HL-60/S4 (cell line): ENCODE results near the gene SRGAP3.

Experiments used
- in situ Hi-C: fragments of 300-500 bp; cut with MboI; formaldehyde crosslinking; loops from 2 replicates; pipeline ENCODE4 v1.14.3; 2022; ENCODE audit warnings: low sequenced_read_pairs

Gene SRGAP3

DNA sequence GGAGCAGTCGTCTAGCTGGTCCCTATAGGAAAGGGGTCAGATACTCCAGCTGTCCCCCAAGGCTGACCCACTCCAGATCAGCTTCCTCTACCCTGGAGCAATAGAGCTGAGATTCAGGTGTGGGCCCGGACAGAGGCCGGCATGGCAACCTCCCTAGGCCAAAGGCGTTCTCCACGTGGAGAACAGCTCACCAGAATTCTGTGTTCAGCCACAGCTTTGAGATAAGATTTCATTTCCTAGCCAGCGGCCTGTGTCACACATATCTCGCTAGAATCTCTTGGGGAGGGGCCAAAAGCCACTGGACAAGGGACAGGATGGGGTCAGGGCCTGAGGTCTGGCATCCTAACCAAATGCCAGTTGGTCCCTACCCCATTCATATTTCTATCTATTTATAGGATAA, 20.1 kb downstream of the SRGAP3 start:
- in situ Hi-C loops: no loop called here

DNA sequence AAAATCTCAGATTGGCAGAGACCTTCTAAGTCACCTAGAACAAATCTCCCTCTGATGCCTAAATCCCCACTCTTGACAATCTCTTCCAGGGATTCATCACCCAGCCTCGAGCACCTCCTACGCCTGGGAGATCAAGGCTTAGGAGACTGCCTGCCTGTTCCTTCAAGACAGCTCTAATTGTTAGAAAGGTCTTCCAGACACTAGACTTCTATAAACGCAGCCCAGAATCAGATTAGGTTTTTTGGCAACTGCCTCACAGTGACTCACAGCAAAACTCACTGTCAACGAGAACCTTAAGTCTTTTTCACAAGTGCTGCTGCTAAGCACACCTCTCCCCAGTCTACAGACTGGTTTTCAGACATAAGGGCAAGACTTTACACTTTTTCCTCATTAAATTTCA, 23.1 kb downstream of the SRGAP3 start:
- in situ Hi-C loops: no loop called here

DNA sequence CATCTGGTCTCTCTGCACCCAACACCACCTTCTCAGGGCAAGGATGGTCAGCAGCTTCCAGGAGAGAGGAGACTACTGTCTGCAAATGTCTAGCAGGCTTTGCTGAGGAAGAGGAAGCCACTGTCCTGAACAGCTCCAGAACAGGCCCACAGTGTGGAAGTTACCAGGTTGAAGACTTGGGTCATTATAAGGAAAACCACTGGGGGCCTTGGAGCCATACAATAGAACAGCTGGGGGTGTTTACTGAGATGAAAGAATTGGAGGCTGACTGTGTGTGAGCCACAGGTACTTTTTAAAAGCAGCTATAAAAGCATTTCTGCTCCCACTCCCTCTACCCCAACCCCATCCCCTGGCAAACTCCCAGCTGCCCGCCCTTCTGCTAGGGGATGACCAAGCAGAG, 24.2 kb downstream of the SRGAP3 start:
- in situ Hi-C loops: no loop called here

DNA sequence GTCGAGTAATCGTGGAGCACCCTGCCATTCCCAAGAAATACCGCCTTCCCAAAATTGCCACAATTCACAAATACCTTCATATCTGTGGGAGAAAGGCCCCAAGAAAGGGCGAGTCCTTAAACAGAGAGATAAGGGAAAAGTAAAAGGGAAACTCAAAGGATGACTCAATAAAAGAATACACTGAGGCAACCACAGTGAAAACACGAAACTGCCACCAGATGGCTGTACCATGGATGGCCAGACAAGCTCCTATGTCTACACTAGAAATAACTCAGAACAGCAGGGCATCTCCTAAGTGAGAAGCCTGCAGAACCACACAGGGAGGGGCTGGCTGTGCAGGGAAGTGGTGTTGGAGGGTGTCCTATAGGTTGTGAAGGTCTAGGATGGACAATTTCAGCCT, 25.0 kb downstream of the SRGAP3 start:
- in situ Hi-C loops: no loop called here

DNA sequence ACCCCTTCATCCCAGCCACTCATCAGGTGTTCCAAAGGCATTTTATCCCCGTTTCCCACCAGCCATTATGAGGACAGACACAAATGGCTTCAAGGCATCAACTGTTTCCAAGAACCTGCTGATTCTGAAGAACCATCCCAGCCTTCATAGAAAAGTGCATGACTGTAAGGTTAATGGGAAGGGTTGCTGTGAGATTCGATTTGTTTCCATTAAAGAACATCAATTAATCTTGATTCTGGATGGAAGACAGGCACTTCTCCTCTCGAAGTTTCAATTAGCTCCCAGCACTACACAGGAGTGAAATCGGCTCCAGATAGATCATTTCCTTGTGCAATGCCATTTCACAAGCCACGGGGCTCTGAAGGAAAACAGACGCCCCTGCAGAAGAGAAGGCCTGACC, 25.8 kb downstream of the SRGAP3 start:
- in situ Hi-C loops: no loop called here

DNA sequence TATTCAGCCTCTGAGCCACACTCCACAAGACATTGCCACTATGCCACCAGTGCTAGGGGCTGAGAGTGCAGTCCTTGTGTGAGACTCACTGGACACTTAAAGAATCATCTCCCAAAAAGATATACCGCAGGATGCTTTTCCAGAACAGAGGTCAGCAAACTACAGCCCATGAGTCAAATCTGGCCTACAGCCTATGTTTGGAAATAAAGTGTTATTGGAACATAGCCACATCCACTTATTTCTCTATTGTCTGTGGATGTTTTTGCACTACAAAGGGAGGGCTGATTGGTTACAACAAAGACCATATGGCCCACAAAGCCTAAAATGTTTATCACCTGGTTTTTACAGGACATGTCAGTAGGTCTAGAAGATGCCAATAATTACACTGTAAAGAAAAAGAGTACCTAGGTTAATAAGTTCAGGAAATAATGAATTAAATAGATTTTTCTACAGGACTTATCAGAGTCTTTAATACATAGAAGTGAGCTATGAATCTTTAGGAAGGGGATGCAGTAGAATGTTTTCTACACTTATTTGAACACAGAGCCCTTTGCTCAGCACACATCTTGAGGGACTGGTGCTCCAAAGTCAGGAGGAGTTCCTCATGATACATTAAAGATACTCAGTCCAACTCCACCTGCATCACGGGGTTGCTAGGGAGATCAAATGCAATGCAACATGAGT, 26.3 kb downstream of the SRGAP3 start:
- in situ Hi-C loops: no loop called here

DNA sequence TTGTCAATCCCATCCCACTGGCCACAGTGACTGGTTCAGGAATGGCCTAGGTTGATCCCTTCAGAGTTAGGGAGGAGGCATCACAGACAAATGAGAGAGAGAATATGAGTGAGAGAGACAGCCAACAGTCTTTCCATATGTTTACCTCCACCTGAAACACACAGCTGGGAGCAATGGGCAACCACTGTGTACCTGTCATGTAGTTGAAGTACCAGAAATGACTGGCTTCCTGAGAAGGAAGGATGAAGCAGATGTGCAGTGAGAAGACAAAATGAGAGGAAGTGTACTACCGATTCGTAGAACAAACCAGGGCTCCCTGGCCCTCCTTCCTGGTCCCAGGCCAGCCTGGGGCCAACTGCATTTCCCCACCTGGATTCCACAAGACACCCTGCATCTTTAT, 27.4 kb downstream of the SRGAP3 start:
- in situ Hi-C loops: no loop called here

DNA sequence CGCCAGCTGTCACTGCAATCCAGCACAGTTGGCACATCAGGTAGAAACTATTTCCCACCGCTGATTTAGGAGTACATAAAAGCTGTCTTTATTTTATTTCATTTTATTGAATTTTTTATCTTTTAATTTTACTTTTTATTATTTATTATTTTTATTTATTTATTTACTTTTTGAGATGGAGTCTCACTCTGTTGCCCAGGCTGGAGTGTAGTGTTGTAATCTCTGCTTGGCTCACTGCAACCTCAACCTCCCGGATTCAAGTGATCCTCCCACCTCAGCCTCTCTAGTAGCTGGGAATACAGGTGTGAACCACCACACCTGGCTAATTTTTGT, 31.0 kb downstream of the SRGAP3 start:
- in situ Hi-C loops: no loop called here

DNA sequence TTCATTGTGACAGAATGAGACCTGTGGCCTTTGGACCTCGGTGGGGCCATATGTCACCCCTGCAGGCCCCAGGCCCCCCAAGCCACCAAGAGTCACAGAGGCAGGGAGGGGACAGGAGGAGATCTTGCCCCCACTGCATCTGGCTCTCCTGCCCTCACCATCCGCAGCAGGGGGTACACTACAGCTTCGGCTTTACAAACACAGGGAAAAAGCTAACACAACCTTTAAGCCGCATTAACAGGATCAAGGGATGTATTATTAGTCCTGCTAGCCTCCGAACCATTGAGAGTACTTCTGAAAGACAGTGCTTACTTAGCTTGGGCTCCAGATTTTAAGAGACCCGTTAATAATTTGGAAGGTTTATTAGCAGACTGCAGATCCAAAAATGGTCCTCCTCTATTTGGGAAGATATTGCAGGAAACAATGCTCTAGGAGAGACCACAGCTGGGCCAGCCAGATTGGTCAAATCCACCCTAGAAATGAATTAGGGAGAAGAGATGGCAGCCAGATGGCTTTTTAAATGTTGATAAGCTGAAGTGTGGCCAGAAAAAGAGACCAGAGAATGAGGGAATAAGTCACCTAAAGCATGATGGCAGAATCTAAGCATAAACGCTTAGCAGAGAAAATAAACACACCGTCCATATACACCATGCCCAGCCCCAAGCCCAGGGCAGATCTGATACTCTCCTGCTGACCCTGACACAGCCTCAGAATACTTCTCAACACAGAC, 31.5 kb downstream of the SRGAP3 start:
- in situ Hi-C loops: no loop called here

DNA sequence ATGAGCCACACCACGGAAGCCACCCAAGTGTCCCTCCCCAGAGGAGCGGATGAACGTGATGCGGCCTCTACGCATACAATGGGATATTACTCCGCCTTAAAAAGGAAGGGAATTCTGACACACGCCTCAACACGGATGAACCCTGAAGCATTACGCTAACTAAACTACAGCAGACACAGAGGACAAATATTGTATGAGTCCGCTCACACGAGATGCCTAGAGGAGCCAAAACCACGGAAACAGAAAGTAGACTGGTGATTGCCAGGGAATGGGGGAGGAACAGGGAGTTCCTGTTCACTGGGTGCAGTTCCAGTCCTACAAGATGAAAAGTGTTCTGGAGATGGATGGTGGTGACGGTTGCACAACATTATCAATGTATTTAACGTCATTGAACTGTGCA, 32.7 kb downstream of the SRGAP3 start:
- in situ Hi-C loops: no loop called here

DNA sequence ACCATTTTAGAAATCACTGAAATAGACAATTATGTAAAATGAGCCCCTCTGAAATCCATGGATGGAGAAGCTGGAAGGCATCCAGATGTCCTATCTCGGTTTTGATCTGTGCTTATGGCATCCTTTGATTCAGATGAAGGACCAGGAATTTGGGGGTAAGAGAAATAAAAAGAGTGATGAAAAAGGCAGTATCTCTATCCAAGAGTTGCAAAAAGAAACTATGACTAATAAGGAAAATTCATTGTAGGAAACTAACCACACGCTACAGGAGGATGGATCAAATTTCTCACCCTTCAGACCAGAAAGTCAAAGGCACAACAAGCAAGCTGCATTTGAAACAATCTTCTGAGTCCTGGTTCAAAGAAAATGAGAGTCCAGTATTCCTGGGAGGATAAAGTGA, 34.8 kb downstream of the SRGAP3 start:
- in situ Hi-C loops: no loop called here

DNA sequence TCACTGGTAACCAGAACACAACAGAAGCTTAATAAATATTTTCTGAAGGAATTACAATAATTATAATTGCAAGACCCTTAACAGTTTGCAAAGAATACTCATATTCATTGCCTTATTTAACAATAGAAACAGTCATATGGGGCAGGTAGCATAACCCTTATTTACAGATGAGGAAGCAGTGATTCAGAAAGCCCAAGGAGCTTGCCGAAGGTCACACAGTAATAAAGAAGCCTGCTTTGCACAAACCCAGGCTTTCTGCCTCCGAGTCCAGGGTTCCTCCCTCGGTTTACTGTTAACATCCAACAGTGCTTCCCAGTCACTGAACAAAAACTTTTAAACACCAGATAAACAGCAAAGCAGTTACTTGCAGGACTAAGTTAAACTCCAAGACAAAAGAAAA, 35.3 kb downstream of the SRGAP3 start:
- in situ Hi-C loops: no loop called here

DNA sequence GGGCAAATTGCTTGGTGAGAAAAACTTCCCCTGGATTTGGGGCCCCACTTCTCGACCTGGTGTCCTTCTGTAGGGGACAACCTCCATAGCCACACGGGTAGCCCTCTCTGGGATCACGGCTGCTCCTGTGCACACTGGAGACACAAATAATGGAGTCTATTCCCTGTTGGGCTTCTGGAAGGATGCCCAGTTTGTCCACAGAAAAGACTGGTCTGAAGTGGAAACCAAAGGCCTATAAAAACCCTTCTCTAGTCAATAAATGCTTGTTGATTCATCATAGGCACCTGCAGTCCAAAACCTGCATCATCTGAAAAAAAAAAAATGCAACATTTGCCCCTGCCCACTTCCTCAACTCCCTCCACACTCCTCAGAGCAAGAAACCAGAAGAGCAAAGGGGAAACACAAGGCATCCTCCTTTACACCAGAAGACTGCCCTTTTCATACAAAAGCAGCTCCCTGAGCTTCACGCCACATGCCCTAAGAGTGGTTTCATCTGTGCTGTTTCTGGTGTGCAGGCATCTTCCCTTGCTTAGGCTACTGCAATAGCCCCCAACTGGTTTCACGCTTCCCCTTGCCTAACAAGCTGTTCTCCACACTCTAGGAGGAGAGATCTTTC, 36.3 kb downstream of the SRGAP3 start:
- in situ Hi-C loops: no loop called here

DNA sequence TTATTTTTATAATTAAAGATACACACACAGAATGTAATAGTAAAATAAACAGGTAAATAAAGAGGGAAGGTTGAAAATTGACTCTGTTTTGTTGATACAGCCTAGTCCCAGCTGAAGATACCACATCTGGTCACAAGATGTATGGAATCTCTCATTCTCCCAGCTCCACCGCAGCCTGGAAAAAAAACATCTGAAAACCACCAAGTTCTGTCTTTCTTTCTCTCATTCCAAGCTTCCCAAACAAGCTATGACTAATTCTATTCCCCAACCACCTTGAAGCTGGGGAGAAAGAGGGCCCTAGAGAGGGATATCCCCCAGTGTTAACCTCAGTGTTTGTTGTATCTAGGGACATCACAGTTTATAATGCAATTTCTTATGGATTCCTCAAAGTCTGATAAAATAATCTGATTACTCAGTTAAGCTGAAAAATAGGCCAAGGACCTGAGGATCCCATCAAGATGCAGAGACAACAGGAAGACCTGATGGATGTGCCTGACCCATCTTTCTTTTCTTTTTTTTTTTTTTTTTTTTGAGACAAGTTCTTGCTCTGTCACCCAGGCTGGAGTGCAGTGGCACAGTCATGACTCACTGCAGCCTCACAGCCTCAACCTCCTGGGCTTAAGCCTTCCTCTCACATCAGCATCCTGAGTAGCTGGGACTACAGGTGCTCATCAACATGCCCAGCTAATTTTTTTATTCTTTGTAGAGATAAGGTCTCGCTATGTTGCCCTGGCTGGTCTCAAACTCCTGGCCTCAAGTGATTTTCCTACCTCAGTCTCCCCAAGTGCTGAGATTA, 38.1 kb downstream of the SRGAP3 start:
- in situ Hi-C loops: no loop called here

DNA sequence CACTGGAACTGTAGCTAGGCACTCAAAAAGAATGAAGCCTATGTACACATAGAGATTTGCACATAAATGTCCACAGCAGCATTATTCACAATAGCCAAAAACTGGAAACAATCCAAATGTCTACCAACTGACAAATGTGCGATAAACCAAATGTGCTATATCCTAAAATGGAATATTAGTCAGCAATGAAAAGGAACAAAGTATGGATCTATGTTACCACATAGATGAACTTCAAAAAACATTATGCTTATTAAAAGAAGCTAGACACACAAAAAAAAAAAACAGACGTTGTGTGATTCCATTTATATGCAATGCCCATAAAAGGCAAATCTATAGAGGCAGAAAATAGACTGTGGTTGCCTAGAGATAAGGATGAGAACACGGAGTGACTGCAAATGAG, 39.7 kb downstream of the SRGAP3 start:
- in situ Hi-C loops: no loop called here

DNA sequence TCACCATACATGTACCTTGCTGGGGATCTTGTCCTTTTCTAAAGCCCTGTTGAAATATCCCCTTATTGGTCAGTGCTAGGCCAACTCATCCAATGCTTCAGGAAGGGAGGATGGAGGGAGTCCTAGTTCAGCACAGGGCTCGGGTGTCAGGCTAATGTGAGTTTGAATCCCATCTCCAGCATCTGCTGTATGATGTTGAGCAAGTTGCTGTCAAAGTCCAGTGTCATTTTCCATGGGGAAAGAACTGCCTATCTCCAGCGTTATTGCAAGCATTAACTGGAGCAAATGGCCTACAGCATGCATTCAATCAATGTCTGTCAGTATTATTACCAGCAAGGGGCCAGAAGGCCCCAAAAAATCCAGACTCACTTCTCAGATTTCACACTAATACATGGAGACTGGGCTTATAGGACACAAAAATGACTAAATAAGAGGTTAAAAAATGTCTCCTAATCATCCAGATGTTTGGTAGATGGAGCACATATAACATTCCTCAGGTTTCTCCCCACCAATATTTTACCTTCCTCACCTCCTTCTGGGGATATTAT, 40.8 kb downstream of the SRGAP3 start:
- in situ Hi-C loops: no loop called here

DNA sequence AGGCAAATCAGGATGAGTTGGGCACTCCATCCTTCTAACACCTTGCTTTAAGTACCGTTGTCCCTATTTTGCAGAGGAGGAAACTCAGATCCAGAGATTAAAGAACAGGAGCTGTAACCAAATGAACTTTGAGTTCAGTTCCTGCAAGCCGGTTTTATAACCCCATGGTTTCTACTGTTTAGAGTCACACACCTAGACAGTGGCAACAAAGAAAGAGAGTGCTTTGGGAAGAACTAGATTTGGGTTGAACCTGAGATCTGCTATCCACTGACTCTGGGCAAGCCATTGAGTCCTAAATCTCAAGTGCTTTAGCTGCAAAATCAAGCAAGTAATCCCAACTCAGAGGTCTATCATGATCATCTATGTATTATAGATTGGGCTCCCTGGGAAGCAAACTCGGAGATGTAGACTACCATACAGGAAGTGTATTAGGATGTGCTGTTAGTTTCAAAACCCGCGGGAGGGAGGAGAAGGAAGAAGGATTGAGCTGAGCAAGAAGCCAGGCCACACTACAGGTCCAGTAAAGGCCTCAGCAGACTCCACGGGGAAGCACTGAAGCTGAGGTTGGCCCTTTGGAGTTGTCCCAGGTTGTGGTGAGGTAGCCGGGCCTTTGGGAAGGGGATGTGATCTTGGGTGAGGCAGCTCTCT, 42.2 kb downstream of the SRGAP3 start:
- in situ Hi-C loops: no loop called here

DNA sequence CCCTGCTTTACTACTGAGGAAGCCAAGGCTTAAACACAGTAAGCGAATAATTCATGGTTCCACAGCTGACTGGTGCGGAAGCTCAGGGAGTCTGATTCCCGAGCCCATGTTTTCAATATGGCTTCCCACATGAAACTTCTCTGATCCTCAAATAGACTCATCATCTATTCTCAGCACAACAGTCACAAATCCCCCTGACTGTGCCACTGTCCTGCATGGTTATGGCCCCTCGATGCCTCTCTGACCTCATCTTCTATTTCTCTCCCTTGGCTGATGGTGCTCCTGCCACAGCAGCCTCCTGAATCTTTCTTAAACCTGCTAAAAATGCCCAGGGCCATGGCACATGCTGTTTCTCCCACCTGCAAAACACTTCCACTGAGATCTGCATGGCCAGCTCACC, 43.2 kb downstream of the SRGAP3 start:
- in situ Hi-C loops: no loop called here

DNA sequence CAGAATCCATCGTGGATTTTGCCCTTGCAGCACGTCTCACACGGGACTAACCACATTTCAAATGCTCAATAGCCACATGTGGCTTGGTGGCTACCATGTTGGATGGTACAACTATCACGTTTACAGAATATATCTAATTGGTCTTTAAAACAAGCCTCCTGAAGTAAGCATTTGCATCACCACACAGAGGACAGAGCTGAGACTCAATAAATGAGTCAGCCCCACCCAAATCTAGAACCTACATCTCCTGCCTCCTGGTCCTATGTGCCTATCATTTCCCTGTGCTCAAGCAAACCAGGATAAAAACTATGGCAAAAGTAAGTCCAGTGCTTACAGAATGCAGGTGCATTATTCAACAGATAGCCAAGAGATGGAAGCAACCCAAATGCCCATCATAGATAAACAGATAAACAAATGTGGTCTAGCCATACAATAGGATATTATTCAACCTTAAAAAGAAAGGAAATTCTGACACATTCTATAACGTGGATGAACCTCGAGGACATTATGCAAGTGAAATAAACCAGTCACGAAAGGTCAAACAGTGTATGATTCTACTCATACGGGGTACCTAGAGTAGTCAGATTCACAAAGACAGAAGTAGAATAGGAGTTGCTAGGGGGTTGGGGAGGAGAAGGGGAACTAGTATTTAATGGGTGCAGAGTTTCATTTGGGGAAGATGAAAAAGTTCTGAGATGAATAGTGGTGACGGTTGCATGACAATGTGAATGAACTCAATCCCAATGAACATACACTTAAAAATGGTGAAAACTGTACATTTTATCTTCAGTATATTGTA, 43.9 kb downstream of the SRGAP3 start:
- in situ Hi-C loops: no loop called here
